Astrocyte (in vitro differentiated cells and primary cell): ENCODE measurements around the gene HAUS7. TPM values are rescaled to one million over a fixed set of nuclear protein-coding genes. Genes with fewer than 3 reads are reported as not detected.

Experiments used
- DNase-seq: peaks from one replicate; pipeline ENCODE4 v3.0.0-alpha.2; 2010; ENCODE audit warnings: low read depth
- FAIRE-seq: peaks from 2 replicates; lab custom pipeline; 2011; peaks lifted over from hg19 to GRCh38; lab: Jason Lieb, UNC
- H2AFZ ChIP-seq: 2 replicates; pipeline ENCODE4 v1.6.0; 2012; ENCODE audit warnings: low read depth, low read length, inconsistent platforms
- H3K27ac ChIP-seq: 2 replicates; pipeline ENCODE4 v1.5.1; 2011; ENCODE audit warnings: low read depth, low read length, inconsistent platforms
- H3K27me3 ChIP-seq: 2 replicates; pipeline ENCODE4 v1.6.0; 2011; ENCODE audit warnings: low read length, inconsistent platforms; ENCODE audit not compliant: insufficient read depth
- H3K36me3 ChIP-seq: 2 replicates; pipeline ENCODE4 v1.5.1; 2011; ENCODE audit warnings: low read length, inconsistent platforms; ENCODE audit not compliant: insufficient read depth
- H3K4me1 ChIP-seq: 2 replicates; pipeline ENCODE4 v1.5.1; 2011; ENCODE audit warnings: low read length, inconsistent platforms; ENCODE audit not compliant: insufficient read depth
- H3K4me2 ChIP-seq: 2 replicates; pipeline ENCODE4 v1.6.0; 2012; ENCODE audit warnings: low read length, inconsistent platforms
- H3K4me3 ChIP-seq: 2 replicates; pipeline ENCODE4 v1.5.1; 2011; ENCODE audit warnings: low read depth, mild to moderate bottlenecking, low read length, inconsistent platforms; ENCODE audit not compliant: insufficient read depth
- H3K79me2 ChIP-seq: 2 replicates; pipeline ENCODE4 v1.6.0; 2012; ENCODE audit warnings: mild to moderate bottlenecking, low read length, inconsistent platforms; ENCODE audit not compliant: insufficient read depth
- H3K9ac ChIP-seq: 2 replicates; pipeline ENCODE4 v1.6.0; 2012; ENCODE audit warnings: mild to moderate bottlenecking, low read length, inconsistent platforms
- H3K9me3 ChIP-seq: 2 replicates; pipeline ENCODE4 v1.5.1; 2012; ENCODE audit warnings: low read depth, mild to moderate bottlenecking, low read length, inconsistent platforms; ENCODE audit not compliant: insufficient read depth
- H4K20me1 ChIP-seq: 2 replicates; pipeline ENCODE4 v1.6.0; 2012; ENCODE audit warnings: low read length, inconsistent platforms; ENCODE audit not compliant: insufficient read depth
- H3K27ac Mint-ChIP-seq: one replicate; pipeline ENCODE4 v1.8.0; 2021; ENCODE audit warnings: mild to moderate bottlenecking, mixed read lengths; ENCODE audit not compliant: unreplicated experiment
- H3K27me3 Mint-ChIP-seq: one replicate; pipeline ENCODE4 v1.8.0; 2021; ENCODE audit warnings: low read depth, mixed read lengths; ENCODE audit not compliant: unreplicated experiment
- H3K36me3 Mint-ChIP-seq: one replicate; pipeline ENCODE4 v1.8.0; 2021; ENCODE audit warnings: low read depth, mixed read lengths; ENCODE audit not compliant: unreplicated experiment
- H3K4me1 Mint-ChIP-seq: one replicate; pipeline ENCODE4 v1.8.0; 2021; ENCODE audit warnings: low read depth, mixed read lengths; ENCODE audit not compliant: unreplicated experiment
- H3K4me3 Mint-ChIP-seq: one replicate; pipeline ENCODE4 v1.8.0; 2021; ENCODE audit warnings: mild to moderate bottlenecking, moderate library complexity, mixed read lengths; ENCODE audit not compliant: unreplicated experiment
- H3K9me3 Mint-ChIP-seq: one replicate; pipeline ENCODE4 v1.8.0; 2021; ENCODE audit warnings: mild to moderate bottlenecking, mixed read lengths; ENCODE audit not compliant: unreplicated experiment
- CTCF ChIP-seq: IDR thresholded peaks from 2 replicates; pipeline ENCODE4 v1.5.1; 2011; ENCODE audit warnings: low read depth, mild to moderate bottlenecking, inconsistent platforms, low read length, moderate library complexity; ENCODE audit not compliant: insufficient read depth
- EZH2 ChIP-seq: IDR thresholded peaks from 2 replicates; pipeline ENCODE4 v1.6.1; 2012; ENCODE audit warnings: mild to moderate bottlenecking, low read length, inconsistent platforms; ENCODE audit not compliant: insufficient read depth
- total RNA-seq: library from RNA; stranded (reverse); gene quantifications from 2 replicates; pipeline ENCODE4 v1.2.1, GENCODE V29; 2021

Gene HAUS7
- total RNA-seq, 1 donor from 2014 or later, result 12.1 TPM

- Mint-ChIP-seq H3K4me3 (no peak overlapping the region), H3K36me3 (peaks cover 2% of the 10 kb centered on the region), H3K27ac (no peak overlapping the region), H3K4me1 (no peaks in the 10 kb centered on the region), H3K27me3 (no peaks in the 10 kb centered on the region), H3K9me3 (no peaks in the 10 kb centered on the region)
- H3K27ac ChIP-seq, result no peak overlapping the region
- TF ChIP-seq CTCF (no peak), EZH2 (no peak)
- H3K9me3 ChIP-seq, result no peaks in the 10 kb centered on the region
- DNase-seq, result no peak
- no peak overlapping the region for H3K4me2 ChIP-seq
- H2AFZ ChIP-seq, result no peak overlapping the region
- no peaks in the 10 kb centered on the region for H3K4me1 ChIP-seq
- no peak overlapping the region for H3K9ac ChIP-seq
- no peaks in the 10 kb centered on the region for H4K20me1 ChIP-seq
- H3K79me2 ChIP-seq, result no peaks in the 10 kb centered on the region
- no peak overlapping the region for H3K4me3 ChIP-seq
- no peaks in the 10 kb centered on the region for H3K36me3 ChIP-seq
- H3K27me3 ChIP-seq, result no peaks in the 10 kb centered on the region
- no peak for FAIRE-seq
Measured at GRCh38 chrX:153450949-153451277, 19.5 kb downstream of the HAUS7 start.

DNA sequence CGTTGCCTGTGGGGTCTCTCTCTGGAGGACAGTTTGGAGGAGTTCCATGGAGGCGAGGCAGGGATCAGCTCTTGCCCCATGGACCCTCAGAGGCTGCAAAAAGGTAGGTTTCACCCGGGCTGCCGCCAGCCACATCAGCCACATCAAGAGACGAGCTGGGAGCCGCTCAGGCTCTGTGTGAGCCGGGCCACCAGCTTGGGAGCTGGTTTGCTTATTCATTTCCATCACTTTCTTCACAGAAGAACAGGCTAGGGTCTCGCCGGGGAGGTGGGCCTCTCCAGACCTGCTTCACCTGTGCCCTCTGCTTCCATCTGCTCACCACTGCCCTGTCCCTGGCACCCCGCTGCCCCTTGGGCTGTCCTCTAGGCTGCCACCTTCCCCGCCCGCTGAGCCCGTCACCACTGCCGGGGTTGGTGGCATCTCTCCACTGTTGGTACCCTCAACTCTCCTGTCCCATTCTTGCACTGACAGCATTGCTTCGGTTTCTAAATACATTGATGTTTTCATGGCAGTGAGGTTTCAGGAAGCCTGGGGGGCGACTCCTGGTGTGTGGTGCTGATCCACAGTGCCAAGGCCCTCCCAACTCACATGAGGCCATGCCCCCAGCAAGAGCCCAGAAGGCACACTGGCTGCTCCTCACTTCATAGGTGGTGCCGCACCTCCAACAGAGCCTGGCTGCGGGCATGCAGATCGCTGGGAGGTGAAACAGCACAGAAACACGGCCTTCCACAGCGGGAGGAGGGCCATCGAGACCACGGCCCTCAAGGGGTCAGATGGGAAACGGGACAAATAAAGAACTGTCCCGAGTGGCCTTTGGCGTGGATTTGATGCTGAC is 20.0 kb downstream of the HAUS7 start:
- H3K27ac Mint-ChIP-seq, result no peak overlapping the region
- Histone ChIP-seq H3K9ac (no peak overlapping the region), H3K36me3 (no peaks in the 10 kb centered on the region), H3K27ac (no peak overlapping the region), H3K4me2 (no peak overlapping the region), H3K27me3 (no peaks in the 10 kb centered on the region), H3K4me1 (no peaks in the 10 kb centered on the region), H3K79me2 (no peaks in the 10 kb centered on the region), H3K4me3 (no peak overlapping the region), H4K20me1 (no peaks in the 10 kb centered on the region), H3K9me3 (no peaks in the 10 kb centered on the region), H2AFZ (no peak overlapping the region)
- no peak for TF ChIP-seq EZH2
- TF ChIP-seq CTCF, result no peak
- H3K36me3 Mint-ChIP-seq, result peaks cover 2% of the 10 kb centered on the region
- no peaks in the 10 kb centered on the region for H3K27me3 Mint-ChIP-seq
- H3K4me1 Mint-ChIP-seq, result no peaks in the 10 kb centered on the region
- no peak for DNase-seq
- H3K9me3 Mint-ChIP-seq, result no peaks in the 10 kb centered on the region
- FAIRE-seq, result no peak
- H3K4me3 Mint-ChIP-seq, result no peak overlapping the region

DNA sequence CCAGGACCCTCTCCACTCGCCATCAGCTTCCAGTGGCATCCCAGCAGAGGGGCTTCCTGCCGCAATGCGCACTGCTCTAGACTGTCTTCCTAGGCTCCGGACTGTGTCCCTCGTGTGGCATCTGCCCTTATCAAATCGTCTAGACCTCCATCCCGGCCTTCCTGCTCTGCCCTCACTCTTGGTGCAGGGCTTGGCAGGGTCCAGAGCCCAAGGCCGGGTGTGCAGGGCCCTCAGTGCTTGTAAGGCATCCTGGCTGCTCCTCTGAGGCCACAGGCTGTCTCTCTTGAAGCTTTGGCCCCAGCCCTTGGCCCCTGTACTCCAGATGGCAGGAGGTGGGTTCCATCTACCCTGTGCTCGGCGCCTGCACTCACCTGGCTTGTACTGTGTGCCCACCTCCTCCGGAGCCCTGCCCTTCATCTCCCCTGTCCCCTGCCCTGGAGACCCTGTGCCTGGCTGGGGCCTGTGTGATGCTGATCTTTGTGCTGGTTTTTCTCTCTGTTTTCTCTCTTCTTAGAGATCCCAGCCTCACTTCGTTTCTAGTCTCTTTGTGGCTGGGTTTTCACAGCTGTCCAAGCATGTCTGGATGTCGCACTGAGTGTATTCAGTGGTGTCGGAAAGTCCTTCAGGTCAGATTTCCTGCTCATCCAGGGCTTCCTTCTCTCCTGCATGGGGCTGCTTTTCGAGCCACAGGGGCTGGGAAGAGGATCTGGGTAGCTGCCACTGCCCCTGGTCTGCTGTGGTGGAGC is 20.8 kb downstream of the HAUS7 start:
- no peaks in the 10 kb centered on the region for H3K4me1 ChIP-seq
- no peak overlapping the region for H3K4me3 Mint-ChIP-seq
- FAIRE-seq (no peak), DNase-seq (no peak)
- H3K36me3 Mint-ChIP-seq, result peaks cover 2% of the 10 kb centered on the region
- H3K9ac ChIP-seq, result no peak overlapping the region
- no peaks in the 10 kb centered on the region for H3K36me3 ChIP-seq
- H3K27me3 ChIP-seq, result no peaks in the 10 kb centered on the region
- no peak overlapping the region for H3K4me3 ChIP-seq
- H3K9me3 Mint-ChIP-seq, result no peaks in the 10 kb centered on the region
- H2AFZ ChIP-seq, result no peak overlapping the region
- TF ChIP-seq CTCF, result no peak
- no peak for TF ChIP-seq EZH2
- no peak overlapping the region for H3K27ac ChIP-seq
- no peaks in the 10 kb centered on the region for H3K79me2 ChIP-seq
- H3K27me3 Mint-ChIP-seq, result no peaks in the 10 kb centered on the region
- no peaks in the 10 kb centered on the region for H4K20me1 ChIP-seq
- H3K9me3 ChIP-seq, result no peaks in the 10 kb centered on the region
- no peak overlapping the region for H3K27ac Mint-ChIP-seq
- no peaks in the 10 kb centered on the region for H3K4me1 Mint-ChIP-seq
- H3K4me2 ChIP-seq, result no peak overlapping the region
